ENCODE results near the gene AFG1L.

The AFG1L gene

DNA sequence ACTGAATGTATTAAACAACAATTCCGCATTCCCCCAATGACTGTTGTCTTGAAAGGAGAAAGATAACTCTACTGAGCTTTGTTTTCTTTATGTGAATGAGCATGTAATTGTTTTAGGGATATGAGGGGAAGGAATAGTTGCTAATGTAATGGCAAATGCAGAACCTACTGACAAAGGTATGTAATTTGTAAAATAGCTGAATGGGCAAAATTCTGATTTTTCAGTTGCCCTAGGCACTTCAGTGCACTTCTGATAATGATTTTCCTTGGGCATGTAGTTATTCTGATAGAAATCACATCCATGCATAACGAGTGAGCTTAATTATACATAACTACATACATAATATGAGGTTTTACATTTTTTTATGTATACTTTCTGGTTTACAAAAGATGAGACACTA lies 212.5 kb downstream of the AFG1L start:
- Histone ChIP-seq H3K27ac (ENCODE audit: low read length) (no peak overlapping the region), H3K4me3 (ENCODE audit: low read depth in 1 of 2, low read length in 2 of 2) (no peak overlapping the region), H3K4me1 (ENCODE audit: insufficient read depth, low read length) (no peaks in the 10 kb centered on the region), H3K4me2 (ENCODE audit: insufficient read depth, low read length) (no peak overlapping the region), H3K9ac (ENCODE audit: low read depth, low read length) (no peak overlapping the region), H3K9me3 (ENCODE audit: insufficient read depth, low read length, severe bottlenecking) (peaks cover 2% of the 10 kb centered on the region), H3K27me3 (ENCODE audit: insufficient read depth, low read length, poor library complexity) (no peaks in the 10 kb centered on the region), H3K79me2 (ENCODE audit: insufficient read depth, low read length) (no peaks in the 10 kb centered on the region), H2AFZ (ENCODE audit: low read depth, low read length) (no peak overlapping the region), H4K20me1 (ENCODE audit: insufficient read depth, low read length) (no peaks in the 10 kb centered on the region), H3K36me3 (ENCODE audit: insufficient read depth, low read length) (no peaks in the 10 kb centered on the region)
- TF ChIP-seq, protein P1, sequence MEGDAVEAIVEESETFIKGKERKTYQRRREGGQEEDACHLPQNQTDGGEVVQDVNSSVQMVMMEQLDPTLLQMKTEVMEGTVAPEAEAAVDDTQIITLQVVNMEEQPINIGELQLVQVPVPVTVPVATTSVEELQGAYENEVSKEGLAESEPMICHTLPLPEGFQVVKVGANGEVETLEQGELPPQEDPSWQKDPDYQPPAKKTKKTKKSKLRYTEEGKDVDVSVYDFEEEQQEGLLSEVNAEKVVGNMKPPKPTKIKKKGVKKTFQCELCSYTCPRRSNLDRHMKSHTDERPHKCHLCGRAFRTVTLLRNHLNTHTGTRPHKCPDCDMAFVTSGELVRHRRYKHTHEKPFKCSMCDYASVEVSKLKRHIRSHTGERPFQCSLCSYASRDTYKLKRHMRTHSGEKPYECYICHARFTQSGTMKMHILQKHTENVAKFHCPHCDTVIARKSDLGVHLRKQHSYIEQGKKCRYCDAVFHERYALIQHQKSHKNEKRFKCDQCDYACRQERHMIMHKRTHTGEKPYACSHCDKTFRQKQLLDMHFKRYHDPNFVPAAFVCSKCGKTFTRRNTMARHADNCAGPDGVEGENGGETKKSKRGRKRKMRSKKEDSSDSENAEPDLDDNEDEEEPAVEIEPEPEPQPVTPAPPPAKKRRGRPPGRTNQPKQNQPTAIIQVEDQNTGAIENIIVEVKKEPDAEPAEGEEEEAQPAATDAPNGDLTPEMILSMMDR (IDR thresholded peaks at IDR 0.05; ENCODE audit: borderline replicate concordance, extremely low read depth, low read length, poor library complexity, severe bottlenecking): no peak
- TF ChIP-seq EZH2 (IDR thresholded peaks at IDR 0.05; ENCODE audit: borderline replicate concordance, low read depth, low read length, severe bottlenecking): no peak
- DNase-seq (no peak), ATAC-seq (ENCODE audit: insufficient read depth, low read depth) (no peak)

DNA sequence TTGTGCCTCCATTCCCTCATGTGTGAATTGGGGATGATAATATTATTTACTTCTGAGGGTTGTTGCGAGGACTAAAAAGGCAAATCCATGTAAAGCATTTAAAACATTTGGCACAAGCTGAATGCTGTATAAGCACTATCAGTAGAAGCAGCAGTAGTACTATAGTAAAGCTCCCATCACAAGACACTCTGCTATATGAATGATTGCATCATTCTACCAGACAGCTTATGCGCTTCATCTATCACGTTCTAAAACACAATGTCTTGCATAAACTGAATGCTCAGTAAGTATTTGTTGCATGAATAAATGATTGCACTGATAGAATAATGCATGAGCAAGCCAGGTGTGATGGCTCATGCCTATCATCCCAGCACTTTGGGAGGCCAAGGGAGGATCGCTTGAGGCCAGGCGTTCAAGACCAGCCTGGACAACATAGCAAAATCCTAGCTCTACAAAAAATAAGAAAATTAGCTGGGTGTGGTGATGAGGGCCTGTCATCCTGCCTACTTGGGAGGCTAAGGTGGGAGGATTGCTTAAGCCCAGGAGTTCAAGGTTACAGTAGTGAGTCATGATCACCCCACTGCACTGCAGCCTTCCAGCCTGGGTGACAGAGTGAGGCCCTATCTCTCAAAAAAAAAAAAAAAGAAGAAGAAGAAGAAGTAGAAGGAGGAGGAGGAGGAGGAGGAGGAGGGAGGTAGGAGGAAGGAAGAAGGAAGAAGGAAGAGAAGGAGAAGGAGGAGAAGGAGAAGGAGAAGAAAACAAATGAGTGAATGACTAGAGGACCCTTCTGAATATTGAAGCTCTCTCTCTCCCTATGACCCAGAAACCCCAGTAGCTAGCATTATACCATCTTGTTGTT lies 215.8 kb downstream of the AFG1L start:
- H3K27me3 ChIP-seq (ENCODE audit: insufficient read depth, low read length, poor library complexity): no peaks in the 10 kb centered on the region

DNA sequence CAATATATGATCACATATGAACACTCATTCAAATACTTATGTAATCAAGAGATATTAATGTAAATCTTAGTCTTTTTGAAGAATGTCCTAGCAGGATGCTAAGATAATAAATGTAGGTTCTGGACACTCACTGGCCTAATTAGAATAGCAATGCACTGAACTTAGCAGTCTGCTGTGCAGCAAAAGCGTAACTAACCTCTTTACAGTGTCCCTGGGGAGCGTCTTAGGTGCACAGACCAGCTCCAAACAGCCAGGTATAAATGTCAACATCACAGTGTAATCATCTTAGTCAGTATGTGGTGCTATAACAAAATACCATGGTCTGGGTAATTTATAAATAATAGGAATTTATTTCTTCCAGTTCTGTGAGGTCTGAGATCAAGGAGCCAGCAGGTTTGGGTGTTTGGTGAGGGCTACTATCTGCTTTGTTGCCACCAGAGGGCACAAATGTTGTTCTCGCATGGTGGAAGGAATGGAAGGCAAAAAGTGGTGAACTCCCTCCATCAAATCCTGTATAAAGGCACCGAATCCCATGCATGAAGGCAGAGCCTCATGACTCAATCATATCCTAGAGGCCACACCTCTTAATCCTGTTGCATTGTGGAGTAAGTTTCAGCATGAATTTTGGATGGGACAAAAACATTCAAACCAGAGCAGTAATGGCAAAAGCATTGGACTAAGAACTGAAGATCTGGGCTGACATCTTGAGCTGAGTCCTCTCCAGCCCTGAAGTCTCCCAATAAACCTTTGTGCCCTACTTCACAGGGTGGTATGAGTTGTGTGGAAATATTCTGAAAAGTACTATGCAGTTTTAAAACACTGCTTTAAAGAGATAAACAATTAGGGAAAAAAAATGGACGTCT lies 224.1 kb downstream of the AFG1L start:
- ATAC-seq (ENCODE audit: insufficient read depth, low read depth) (peak; percentile 56; the same call in 2 of the 3 replicates), DNase-seq (peak; percentile 27)
- H4K20me1 ChIP-seq (ENCODE audit: insufficient read depth, low read length): no peaks in the 10 kb centered on the region
- no peak overlapping the region for H3K27ac ChIP-seq (ENCODE audit: low read length)
- no peak overlapping the region for H3K9ac ChIP-seq (ENCODE audit: low read depth, low read length)
- no peaks in the 10 kb centered on the region for H3K27me3 ChIP-seq (ENCODE audit: insufficient read depth, low read length, poor library complexity)
- H3K4me2 ChIP-seq (ENCODE audit: insufficient read depth, low read length): no peak overlapping the region
- peaks cover 15% of the 10 kb centered on the region; the same call in 1 of the 2 replicates for H3K36me3 ChIP-seq (ENCODE audit: insufficient read depth, low read length)
- no peaks in the 10 kb centered on the region for H3K79me2 ChIP-seq (ENCODE audit: insufficient read depth, low read length)
- H3K4me3 ChIP-seq (ENCODE audit: low read depth in 1 of 2, low read length in 2 of 2): no peak overlapping the region
- no peaks in the 10 kb centered on the region for H3K9me3 ChIP-seq (ENCODE audit: insufficient read depth, low read length, severe bottlenecking)
- no peaks in the 10 kb centered on the region for H3K4me1 ChIP-seq (ENCODE audit: insufficient read depth, low read length)
- H2AFZ ChIP-seq (ENCODE audit: low read depth, low read length): no peak overlapping the region
- TF ChIP-seq EZH2 (IDR thresholded peaks at IDR 0.05; ENCODE audit: borderline replicate concordance, low read depth, low read length, severe bottlenecking): no peak
- TF ChIP-seq, protein P1 (IDR thresholded peaks at IDR 0.05; ENCODE audit: borderline replicate concordance, extremely low read depth, low read length, poor library complexity, severe bottlenecking): peak; percentile 62

More for the DNA sequence above, 215.8 kb downstream of the AFG1L start:
- no peaks in the 10 kb centered on the region for H4K20me1 ChIP-seq (ENCODE audit: insufficient read depth, low read length)
- H3K4me2 ChIP-seq (ENCODE audit: insufficient read depth, low read length): no peak overlapping the region
- no peak overlapping the region for H3K27ac ChIP-seq (ENCODE audit: low read length)
- no peak overlapping the region for H3K4me3 ChIP-seq (ENCODE audit: low read depth in 1 of 2, low read length in 2 of 2)
- DNase-seq: no peak
- no peaks in the 10 kb centered on the region for H3K4me1 ChIP-seq (ENCODE audit: insufficient read depth, low read length)
- H2AFZ ChIP-seq (ENCODE audit: low read depth, low read length): no peak overlapping the region
- TF ChIP-seq EZH2 (IDR thresholded peaks at IDR 0.05; ENCODE audit: borderline replicate concordance, low read depth, low read length, severe bottlenecking): no peak
- TF ChIP-seq, protein P1 (IDR thresholded peaks at IDR 0.05; ENCODE audit: borderline replicate concordance, extremely low read depth, low read length, poor library complexity, severe bottlenecking): no peak
- H3K79me2 ChIP-seq (ENCODE audit: insufficient read depth, low read length): no peaks in the 10 kb centered on the region
- peaks cover 8% of the 10 kb centered on the region for H3K9me3 ChIP-seq (ENCODE audit: insufficient read depth, low read length, severe bottlenecking)
- H3K9ac ChIP-seq (ENCODE audit: low read depth, low read length): no peak overlapping the region
- ATAC-seq (ENCODE audit: insufficient read depth, low read depth): no peak
- H3K36me3 ChIP-seq (ENCODE audit: insufficient read depth, low read length): peaks cover 6% of the 10 kb centered on the region; the same call in 1 of the 2 replicates
